ENCODE data around the gene PRR19.

The PRR19 gene

GRCh38 chr19:42291435-42291810 lies 10.5 kb upstream of the PRR19 start:
- Histone ChIP-seq H3K36me3 (ENCODE audit: insufficient read depth, low read length) (peaks cover 66% of the 10 kb centered on the region; the same call in 1 of the 2 replicates), H3K27me3 (ENCODE audit: insufficient read depth, low read length, poor library complexity, severe bottlenecking) (no peaks in the 10 kb centered on the region), H3K4me2 (ENCODE audit: low read depth, low read length, poor library complexity, severe bottlenecking) (no peak overlapping the region), H3K9me3 (ENCODE audit: insufficient read depth, low read depth, low read length) (no peaks in the 10 kb centered on the region), H4K20me1 (ENCODE audit: insufficient read depth, low read length, poor library complexity, severe bottlenecking) (peaks cover 5% of the 10 kb centered on the region), H3K9ac (ENCODE audit: low read depth, low read length, poor library complexity, severe bottlenecking) (no peak overlapping the region), H2AFZ (ENCODE audit: low read length) (no peak overlapping the region), H3K4me1 (ENCODE audit: insufficient read depth, low read length, poor library complexity, severe bottlenecking) (peaks cover under 1% of the 10 kb centered on the region), H3K9me2 (replicated peaks; ENCODE audit: low read depth, low read length) (no peaks in the 10 kb centered on the region), H3K4me3 (ENCODE audit: low read length, poor library complexity, severe bottlenecking) (no peak overlapping the region), H3F3A (ENCODE audit: low read depth) (no peaks in the 10 kb centered on the region), H3K79me2 (ENCODE audit: insufficient read depth, low read length) (peaks cover 5% of the 10 kb centered on the region; the same call in 1 of the 2 replicates)
- no peak for TF ChIP-seq EZH2phosphoT487 (IDR thresholded peaks at IDR 0.05; ENCODE audit: borderline replicate concordance)
- no peak for TF ChIP-seq CTCF (conservative IDR thresholded peaks at IDR 0.05; ENCODE audit: low read length)

GRCh38 chr19:42292042-42292960 lies 9.6 kb upstream of the PRR19 start:
- no peaks in the 10 kb centered on the region for H3K27me3 ChIP-seq (ENCODE audit: insufficient read depth, low read length, poor library complexity, severe bottlenecking)
- no peak overlapping the region for H3K4me3 ChIP-seq (ENCODE audit: low read length, poor library complexity, severe bottlenecking)
- H3K36me3 ChIP-seq (ENCODE audit: insufficient read depth, low read length), result peaks cover 61% of the 10 kb centered on the region; the same call in 1 of the 2 replicates
- H3K9ac ChIP-seq (ENCODE audit: low read depth, low read length, poor library complexity, severe bottlenecking), result no peak overlapping the region
- H3F3A ChIP-seq (ENCODE audit: low read depth), result no peaks in the 10 kb centered on the region
- H2AFZ ChIP-seq (ENCODE audit: low read length), result no peak overlapping the region
- no peak for TF ChIP-seq CTCF (conservative IDR thresholded peaks at IDR 0.05; ENCODE audit: low read length)
- no peak for TF ChIP-seq EZH2phosphoT487 (IDR thresholded peaks at IDR 0.05; ENCODE audit: borderline replicate concordance)
- H3K4me2 ChIP-seq (ENCODE audit: low read depth, low read length, poor library complexity, severe bottlenecking), result no peak overlapping the region
- H3K9me2 ChIP-seq (replicated peaks; ENCODE audit: low read depth, low read length), result no peaks in the 10 kb centered on the region
- peaks cover 3% of the 10 kb centered on the region for H4K20me1 ChIP-seq (ENCODE audit: insufficient read depth, low read length, poor library complexity, severe bottlenecking)
- H3K4me1 ChIP-seq (ENCODE audit: insufficient read depth, low read length, poor library complexity, severe bottlenecking), result no peaks in the 10 kb centered on the region
- H3K79me2 ChIP-seq (ENCODE audit: insufficient read depth, low read length), result no peaks in the 10 kb centered on the region
- no peaks in the 10 kb centered on the region for H3K9me3 ChIP-seq (ENCODE audit: insufficient read depth, low read depth, low read length)

GRCh38 chr19:42292963-42293362 lies 9.0 kb upstream of the PRR19 start:
- Histone ChIP-seq H3K9me3 (ENCODE audit: insufficient read depth, low read depth, low read length) (no peaks in the 10 kb centered on the region), H2AFZ (ENCODE audit: low read length) (no peak overlapping the region), H3K9me2 (replicated peaks; ENCODE audit: low read depth, low read length) (no peaks in the 10 kb centered on the region), H3K79me2 (ENCODE audit: insufficient read depth, low read length) (no peaks in the 10 kb centered on the region), H3K4me2 (ENCODE audit: low read depth, low read length, poor library complexity, severe bottlenecking) (no peak overlapping the region), H4K20me1 (ENCODE audit: insufficient read depth, low read length, poor library complexity, severe bottlenecking) (peaks cover 3% of the 10 kb centered on the region), H3K4me3 (ENCODE audit: low read length, poor library complexity, severe bottlenecking) (no peak overlapping the region), H3F3A (ENCODE audit: low read depth) (no peaks in the 10 kb centered on the region), H3K4me1 (ENCODE audit: insufficient read depth, low read length, poor library complexity, severe bottlenecking) (no peaks in the 10 kb centered on the region), H3K9ac (ENCODE audit: low read depth, low read length, poor library complexity, severe bottlenecking) (no peak overlapping the region), H3K27me3 (ENCODE audit: insufficient read depth, low read length, poor library complexity, severe bottlenecking) (no peaks in the 10 kb centered on the region), H3K36me3 (ENCODE audit: insufficient read depth, low read length) (peaks cover 54% of the 10 kb centered on the region; the same call in 1 of the 2 replicates)
- TF ChIP-seq EZH2phosphoT487 (IDR thresholded peaks at IDR 0.05; ENCODE audit: borderline replicate concordance) (no peak), CTCF (conservative IDR thresholded peaks at IDR 0.05; ENCODE audit: low read length) (no peak)
